HEK293 (cell line): Measurements from ENCODE around the gene INTS14.

Experiments
- HOXA7 ChIP-seq: sonication (generic); formaldehyde crosslinking; IDR thresholded peaks from 2 replicates; pipeline ENCODE4 v1.8.1; 2022; ENCODE audit warnings: missing genetic modification reagents, borderline replicate concordance
- KLF16 ChIP-seq: fragments of 450-650 bp; formaldehyde crosslinking; IDR thresholded peaks from 2 replicates; pipeline ENCODE4 v1.5.1; 2017; ENCODE audit warnings: missing biosample characterization, missing genetic modification characterization
- KLF7 ChIP-seq: fragments of 450-650 bp; formaldehyde crosslinking; IDR thresholded peaks from 2 replicates; pipeline ENCODE4 v1.5.1; 2016; ENCODE audit warnings: missing biosample characterization, missing genetic modification characterization, borderline replicate concordance
- ZNF501 ChIP-seq: fragments of 450-650 bp; formaldehyde crosslinking; IDR thresholded peaks from 2 replicates; pipeline ENCODE4 v1.5.1; 2016; ENCODE audit warnings: missing biosample characterization, missing genetic modification characterization
- ZNF621 ChIP-seq: fragments of 450-650 bp; formaldehyde crosslinking; IDR thresholded peaks from 2 replicates; pipeline ENCODE4 v1.5.1; 2017; ENCODE audit warnings: missing biosample characterization, missing genetic modification characterization
- ZSCAN30 ChIP-seq: fragments of 450-650 bp; IDR thresholded peaks from 2 replicates; pipeline ENCODE4 v1.5.1; 2018; ENCODE audit warnings: missing biosample characterization, mild to moderate bottlenecking, missing genetic modification characterization, moderate library complexity
- TF ChIP-seq, protein P1 (sequence below): fragments of 450-650 bp; formaldehyde crosslinking; IDR thresholded peaks from 2 replicates; pipeline ENCODE4 v1.5.1; 2016; ENCODE audit warnings: missing biosample characterization, missing genetic modification characterization
- TF ChIP-seq, protein P2 (sequence below): fragments of 450-650 bp; formaldehyde crosslinking; IDR thresholded peaks from 2 replicates; pipeline ENCODE4 v1.5.1; 2016; ENCODE audit warnings: missing biosample characterization, missing genetic modification characterization

DNA sequence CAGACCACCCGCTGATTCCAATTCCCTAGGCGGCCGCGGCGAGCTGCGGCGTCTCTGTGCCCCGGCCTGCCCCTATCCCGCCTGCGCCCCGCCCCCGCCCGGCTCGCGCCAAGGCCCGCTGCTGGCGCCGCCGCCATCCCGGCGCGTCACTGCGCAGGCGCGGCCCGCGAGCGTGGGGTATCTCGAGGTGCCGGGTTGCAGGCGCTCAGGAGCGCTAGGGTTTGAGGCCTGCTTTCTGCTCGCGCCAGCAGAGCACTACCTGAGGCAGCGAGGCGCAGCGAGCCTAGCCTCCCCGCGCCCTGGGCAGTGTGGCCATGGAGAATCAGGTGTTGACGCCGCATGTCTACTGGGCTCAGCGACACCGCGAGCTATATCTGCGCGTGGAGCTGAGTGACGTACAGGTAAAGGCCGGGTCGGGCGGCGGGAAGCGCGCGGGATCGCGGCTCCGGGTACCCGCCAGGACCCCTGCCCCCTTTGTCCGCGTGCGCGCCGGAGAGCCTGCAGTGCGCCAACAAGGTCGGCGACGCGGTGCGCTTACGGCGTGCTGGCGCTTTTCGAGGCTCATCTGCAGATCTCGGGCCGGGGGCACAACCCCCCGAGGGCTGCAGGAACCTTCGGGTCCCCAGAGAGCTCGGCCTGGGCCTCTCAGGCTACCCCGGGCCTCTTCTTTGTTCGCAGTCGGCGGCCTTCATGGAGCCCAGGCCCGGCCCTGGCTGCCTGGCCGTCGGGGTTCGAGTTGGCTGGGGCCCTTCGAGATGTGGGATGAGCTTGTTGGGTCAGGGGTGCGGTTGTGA lies 80.4 kb downstream of the INTS14 start, which contains the start of gene HACD3:
- TF ChIP-seq KLF16 (peak; percentile 94), KLF7 (tag by site-specific recombination) (peak; percentile 70; the same call in 1 of the 2 replicates), ZSCAN30 (peak; percentile 67), HOXA7 (CRISPR knock-in tag) (no peak), ZNF621 (no peak), ZNF501 (tag by site-specific recombination) (peak; percentile 95)
- TF ChIP-seq, protein P1, sequence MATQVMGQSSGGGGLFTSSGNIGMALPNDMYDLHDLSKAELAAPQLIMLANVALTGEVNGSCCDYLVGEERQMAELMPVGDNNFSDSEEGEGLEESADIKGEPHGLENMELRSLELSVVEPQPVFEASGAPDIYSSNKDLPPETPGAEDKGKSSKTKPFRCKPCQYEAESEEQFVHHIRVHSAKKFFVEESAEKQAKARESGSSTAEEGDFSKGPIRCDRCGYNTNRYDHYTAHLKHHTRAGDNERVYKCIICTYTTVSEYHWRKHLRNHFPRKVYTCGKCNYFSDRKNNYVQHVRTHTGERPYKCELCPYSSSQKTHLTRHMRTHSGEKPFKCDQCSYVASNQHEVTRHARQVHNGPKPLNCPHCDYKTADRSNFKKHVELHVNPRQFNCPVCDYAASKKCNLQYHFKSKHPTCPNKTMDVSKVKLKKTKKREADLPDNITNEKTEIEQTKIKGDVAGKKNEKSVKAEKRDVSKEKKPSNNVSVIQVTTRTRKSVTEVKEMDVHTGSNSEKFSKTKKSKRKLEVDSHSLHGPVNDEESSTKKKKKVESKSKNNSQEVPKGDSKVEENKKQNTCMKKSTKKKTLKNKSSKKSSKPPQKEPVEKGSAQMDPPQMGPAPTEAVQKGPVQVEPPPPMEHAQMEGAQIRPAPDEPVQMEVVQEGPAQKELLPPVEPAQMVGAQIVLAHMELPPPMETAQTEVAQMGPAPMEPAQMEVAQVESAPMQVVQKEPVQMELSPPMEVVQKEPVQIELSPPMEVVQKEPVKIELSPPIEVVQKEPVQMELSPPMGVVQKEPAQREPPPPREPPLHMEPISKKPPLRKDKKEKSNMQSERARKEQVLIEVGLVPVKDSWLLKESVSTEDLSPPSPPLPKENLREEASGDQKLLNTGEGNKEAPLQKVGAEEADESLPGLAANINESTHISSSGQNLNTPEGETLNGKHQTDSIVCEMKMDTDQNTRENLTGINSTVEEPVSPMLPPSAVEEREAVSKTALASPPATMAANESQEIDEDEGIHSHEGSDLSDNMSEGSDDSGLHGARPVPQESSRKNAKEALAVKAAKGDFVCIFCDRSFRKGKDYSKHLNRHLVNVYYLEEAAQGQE (tag by site-specific recombination): no peak
- TF ChIP-seq, protein P2, sequence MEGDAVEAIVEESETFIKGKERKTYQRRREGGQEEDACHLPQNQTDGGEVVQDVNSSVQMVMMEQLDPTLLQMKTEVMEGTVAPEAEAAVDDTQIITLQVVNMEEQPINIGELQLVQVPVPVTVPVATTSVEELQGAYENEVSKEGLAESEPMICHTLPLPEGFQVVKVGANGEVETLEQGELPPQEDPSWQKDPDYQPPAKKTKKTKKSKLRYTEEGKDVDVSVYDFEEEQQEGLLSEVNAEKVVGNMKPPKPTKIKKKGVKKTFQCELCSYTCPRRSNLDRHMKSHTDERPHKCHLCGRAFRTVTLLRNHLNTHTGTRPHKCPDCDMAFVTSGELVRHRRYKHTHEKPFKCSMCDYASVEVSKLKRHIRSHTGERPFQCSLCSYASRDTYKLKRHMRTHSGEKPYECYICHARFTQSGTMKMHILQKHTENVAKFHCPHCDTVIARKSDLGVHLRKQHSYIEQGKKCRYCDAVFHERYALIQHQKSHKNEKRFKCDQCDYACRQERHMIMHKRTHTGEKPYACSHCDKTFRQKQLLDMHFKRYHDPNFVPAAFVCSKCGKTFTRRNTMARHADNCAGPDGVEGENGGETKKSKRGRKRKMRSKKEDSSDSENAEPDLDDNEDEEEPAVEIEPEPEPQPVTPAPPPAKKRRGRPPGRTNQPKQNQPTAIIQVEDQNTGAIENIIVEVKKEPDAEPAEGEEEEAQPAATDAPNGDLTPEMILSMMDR (tag by site-specific recombination): peak; percentile 67
